Fibroblast of the aortic adventitia (primary cell): ENCODE data around the gene HAT1. TPM values are rescaled to one million over a fixed set of nuclear protein-coding genes. Genes with fewer than 3 reads are reported as not detected.
"Not testable (repeated sequence)": the region's sequence is repeated elsewhere in the genome, so short reads cannot be mapped to it uniquely, and the experiment has no call there.

Experiments
- DNase-seq: peaks from one replicate; pipeline ENCODE4 v3.0.0-alpha.2; 2010; ENCODE audit warnings: low read depth
- H3K4me3 ChIP-seq: 2 replicates; pipeline ENCODE4 v1.5.1; 2011; ENCODE audit warnings: low read depth, mild to moderate bottlenecking, control low read depth, low read length, moderate library complexity
- total RNA-seq: library from RNA; depleted of rRNA; stranded (reverse); fragments of >200 nt; gene quantifications from 2 replicates; pipeline ENCODE4 v1.2.3, GENCODE V29; 2012; ENCODE audit warnings: low replicate concordance
- TF ChIP-seq, protein P1 (sequence below): IDR thresholded peaks from 2 replicates; pipeline ENCODE4 v1.5.1; 2011; ENCODE audit warnings: mild to moderate bottlenecking, low read length, control low read depth, inconsistent platforms; ENCODE audit not compliant: insufficient read depth

HAT1 gene
- total RNA-seq, 1 donor, result 81.4 TPM

DNA sequence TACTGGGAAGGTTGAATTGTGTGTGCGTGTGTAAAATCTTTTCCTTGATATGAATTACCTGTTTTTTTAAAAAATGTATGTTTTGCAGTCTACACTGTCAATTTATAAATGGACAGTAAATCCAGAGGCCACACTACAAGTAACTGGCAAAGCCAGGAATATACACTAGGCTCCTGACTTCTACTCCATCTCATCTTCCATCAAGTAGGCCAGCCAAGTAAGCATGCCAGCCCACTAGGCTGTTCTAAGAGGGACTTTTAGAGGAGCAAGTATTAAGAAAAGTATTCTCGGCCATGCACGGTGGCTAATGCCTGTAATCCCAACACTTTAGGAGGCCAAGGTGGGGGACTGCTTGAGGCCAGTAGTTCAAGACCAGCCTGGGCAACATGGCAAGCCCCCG, 64.5 kb downstream of the HAT1 start:
- TF ChIP-seq, protein P1, sequence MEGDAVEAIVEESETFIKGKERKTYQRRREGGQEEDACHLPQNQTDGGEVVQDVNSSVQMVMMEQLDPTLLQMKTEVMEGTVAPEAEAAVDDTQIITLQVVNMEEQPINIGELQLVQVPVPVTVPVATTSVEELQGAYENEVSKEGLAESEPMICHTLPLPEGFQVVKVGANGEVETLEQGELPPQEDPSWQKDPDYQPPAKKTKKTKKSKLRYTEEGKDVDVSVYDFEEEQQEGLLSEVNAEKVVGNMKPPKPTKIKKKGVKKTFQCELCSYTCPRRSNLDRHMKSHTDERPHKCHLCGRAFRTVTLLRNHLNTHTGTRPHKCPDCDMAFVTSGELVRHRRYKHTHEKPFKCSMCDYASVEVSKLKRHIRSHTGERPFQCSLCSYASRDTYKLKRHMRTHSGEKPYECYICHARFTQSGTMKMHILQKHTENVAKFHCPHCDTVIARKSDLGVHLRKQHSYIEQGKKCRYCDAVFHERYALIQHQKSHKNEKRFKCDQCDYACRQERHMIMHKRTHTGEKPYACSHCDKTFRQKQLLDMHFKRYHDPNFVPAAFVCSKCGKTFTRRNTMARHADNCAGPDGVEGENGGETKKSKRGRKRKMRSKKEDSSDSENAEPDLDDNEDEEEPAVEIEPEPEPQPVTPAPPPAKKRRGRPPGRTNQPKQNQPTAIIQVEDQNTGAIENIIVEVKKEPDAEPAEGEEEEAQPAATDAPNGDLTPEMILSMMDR, result no peak
- DNase-seq, result no peak
- no peak overlapping the region for H3K4me3 ChIP-seq

DNA sequence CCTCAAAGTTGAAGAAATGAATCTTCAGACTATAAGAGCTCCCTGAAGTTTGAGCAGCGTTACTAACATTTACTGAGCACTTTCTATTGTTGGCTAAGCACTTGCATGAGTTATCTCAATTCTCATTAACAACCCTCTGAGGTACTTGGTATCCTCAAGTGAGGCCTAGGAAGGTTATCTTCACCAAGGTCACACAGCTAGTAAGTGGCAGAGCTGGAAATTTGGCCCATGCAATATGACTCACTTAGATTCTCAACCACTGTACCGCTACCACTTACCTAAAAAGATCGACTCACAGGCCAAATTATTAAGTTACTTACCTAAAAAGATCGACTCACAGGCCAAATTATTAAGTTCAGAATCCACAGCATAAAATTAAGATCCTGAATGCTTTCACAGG, 68.8 kb downstream of the HAT1 start:
- DNase-seq, result no peak
- TF ChIP-seq, protein P1, result no peak
- H3K4me3 ChIP-seq, result no peak overlapping the region

DNA sequence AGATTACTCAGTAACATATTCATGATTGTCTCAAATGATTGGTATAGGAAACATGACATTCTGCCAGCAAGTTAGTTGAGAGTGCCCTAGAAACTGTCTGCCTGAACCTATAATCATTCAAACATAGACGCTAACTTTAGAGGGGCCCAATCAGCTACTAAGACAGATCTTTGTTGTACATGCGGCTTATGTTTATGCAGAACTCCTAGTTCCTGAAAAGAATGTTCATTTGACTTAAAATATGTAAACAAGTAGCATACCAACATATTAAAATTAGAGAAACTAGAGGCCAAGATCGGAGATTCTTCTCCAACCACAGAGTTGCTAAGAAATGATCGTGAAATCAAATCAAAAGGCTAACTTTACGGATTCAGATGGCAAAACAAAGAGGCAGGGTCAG, 73.3 kb downstream of the HAT1 start:
- TF ChIP-seq, protein P1, result no peak
- no peak for DNase-seq

DNA sequence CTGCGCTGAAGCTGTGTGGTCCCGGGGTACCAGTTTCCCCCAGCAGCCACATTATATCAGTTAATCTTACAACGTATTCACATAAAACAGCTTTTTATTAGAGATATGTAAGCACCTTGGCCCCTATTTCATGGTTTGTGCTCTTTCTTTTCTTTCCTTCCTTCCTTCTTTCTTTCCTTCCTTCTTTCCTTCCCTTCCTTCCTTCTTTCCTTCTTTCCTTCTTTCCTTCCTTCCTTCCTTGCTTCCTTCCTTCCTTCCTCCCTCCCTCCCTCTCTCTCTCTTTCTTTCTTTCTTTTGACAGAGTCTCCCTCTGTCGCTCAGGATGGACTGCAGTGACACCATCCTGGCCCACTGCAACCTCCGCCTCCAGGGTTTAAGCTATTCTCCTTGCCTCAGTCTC, 73.8 kb downstream of the HAT1 start:
- TF ChIP-seq, protein P1, result no peak
- H3K4me3 ChIP-seq, result no peak overlapping the region
- DNase-seq, result no peak

More for the DNA sequence above, 73.3 kb downstream of the HAT1 start:
- H3K4me3 ChIP-seq, result no peak overlapping the region

DNA sequence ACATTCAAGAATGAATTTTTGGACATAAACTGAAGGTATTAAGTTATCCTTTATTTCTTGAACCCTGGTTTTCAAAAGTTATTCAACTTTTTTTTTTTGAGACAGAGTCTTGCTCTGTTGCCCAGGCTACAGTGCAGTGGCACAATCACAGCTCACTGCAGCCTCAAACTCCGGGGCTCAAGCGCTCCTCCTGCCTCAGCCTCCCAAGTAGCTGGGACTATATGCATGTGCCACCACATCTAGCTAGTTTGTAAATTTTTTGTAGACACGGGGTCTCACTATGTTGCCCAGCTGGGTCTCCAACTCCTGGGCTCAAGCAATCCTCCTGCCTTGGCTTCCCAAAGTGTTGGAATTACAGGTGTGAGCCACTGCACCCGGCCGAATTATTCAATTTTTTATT, 74.8 kb downstream of the HAT1 start:
- H3K4me3 ChIP-seq, DNase-seq: not testable (repeated sequence)

DNA sequence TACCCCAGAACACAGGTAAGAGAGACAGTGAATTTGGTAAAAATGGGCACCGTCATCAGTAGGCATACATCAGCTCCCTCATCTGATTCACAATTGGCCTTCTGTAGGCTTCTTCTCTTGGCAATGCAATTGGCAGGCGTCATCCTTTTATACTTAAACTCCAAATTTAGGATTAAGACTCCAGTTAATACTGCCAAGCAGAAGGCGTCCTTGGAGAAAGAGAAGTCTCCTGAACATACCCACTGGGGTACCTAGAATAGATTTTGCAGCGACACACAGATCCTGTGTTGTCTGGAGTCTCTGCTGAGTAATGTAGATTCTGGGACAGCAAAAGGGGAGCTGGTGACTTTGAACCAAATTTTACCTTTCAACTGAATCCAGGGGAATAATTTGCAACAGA, 76.9 kb downstream of the HAT1 start:
- H3K4me3 ChIP-seq, result peak overlapping the region; percentile 100
- DNase-seq, result no peak

DNA sequence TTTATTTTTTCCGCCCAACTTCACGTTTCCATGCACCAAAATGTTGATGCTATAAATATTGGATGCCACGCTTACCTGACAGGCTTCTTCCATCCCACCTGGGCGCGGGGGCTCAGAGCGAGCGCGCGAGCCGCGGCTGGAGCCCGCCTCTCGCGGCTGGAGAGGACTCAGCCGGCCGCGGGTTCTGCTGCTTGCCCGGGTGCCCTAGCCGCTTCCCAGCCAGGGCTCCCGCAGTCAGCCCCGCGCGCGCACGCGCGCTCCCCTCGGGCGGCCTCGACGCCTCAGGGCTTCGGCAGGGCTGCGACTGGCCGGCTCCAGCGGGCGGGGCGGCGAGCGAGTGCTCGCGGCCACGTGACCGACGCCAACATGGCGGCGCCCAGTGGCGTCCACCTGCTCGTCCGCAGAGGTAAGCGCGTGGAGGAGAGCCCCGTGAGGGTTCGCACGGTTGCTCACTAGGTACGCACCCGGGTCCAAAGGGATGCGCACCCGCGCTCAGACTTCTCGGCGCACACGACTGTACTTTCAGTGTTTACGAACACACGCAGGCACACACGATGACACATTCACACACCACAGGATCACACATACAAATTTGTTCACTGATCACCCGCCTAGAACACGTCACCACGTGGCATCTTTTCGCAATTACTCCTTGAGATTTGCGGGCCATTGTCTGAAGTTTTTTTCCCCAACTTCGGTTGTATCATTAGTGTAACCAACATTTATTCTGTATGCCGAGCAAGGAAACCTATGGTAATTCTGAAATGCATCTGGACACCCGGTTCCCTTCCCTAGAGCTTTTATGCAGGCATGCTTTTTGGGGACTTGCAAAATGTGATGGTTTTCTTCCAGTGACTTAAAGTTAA, 77.6 kb downstream of the HAT1 start, which contains the start of gene METAP1D:
METAP1D (plus strand) TSS at position 350 of the 866 bp plus-strand sequence; CDS start at position 367, 17 bp downstream.
- TF ChIP-seq, protein P1, result peak; percentile 12
- DNase-seq, result peak; percentile 83
- peak within 1 kb of the TSS; percentile 100 for H3K4me3 ChIP-seq

More for the DNA sequence above, 76.9 kb downstream of the HAT1 start:
- TF ChIP-seq, protein P1, result no peak
